NCI-H2227 (cell line): ENCODE measurements around the gene RIPK4.
"Not testable (repeated sequence)": the region's sequence is repeated elsewhere in the genome, so short reads cannot be mapped to it uniquely, and the experiment has no call there.

Source experiments
- DNase-seq: peaks from one replicate; lab custom pipeline; 2025; ENCODE audit not compliant: unreplicated experiment; lab: John Stamatoyannopoulos, UW

Gene RIPK4

GRCh38 chr21:41740604-41741252 lies 26.1 kb downstream of the RIPK4 start:
- DNase-seq: no peak

GRCh38 chr21:41739936-41740335 lies 26.9 kb downstream of the RIPK4 start:
- DNase-seq: no peak

- no peak for DNase-seq
Observed at GRCh38 chr21:41739011-41739410, 27.8 kb downstream of the RIPK4 start.

DNA sequence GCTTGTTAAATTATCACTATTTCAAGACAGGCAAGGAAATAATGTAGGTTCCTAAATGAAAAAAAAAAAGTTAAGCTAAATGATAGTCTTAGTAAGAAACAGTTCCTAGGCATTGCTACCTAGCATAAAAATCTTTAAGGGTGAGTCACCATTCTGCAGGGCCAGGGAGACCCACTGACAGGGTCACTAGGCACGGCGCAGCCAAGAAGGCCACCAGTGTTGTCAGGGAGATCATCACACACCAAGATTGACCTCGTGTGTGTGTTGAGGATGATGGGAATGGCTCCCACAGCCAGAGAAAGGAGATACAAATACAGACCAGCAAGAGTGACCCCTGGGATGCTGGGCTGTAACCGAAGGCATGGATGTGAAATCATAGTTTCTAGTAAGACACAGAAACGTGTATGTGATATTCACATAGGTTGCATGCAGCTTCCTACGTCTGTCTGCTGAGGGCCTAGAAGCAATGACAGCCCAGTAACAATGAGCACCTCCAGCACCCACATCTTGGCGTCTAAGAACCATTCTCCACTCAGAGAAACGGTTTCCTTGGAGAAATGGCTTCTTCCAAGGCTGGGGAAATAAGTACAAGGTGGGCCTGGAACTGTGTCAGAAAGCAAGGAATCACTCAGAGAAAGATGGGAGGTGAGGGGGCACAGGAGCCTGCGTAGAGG lies 29.1 kb downstream of the RIPK4 start:
- DNase-seq: no peak

GRCh38 chr21:41736423-41736822 lies 30.4 kb downstream of the RIPK4 start:
- DNase-seq: no peak

DNA sequence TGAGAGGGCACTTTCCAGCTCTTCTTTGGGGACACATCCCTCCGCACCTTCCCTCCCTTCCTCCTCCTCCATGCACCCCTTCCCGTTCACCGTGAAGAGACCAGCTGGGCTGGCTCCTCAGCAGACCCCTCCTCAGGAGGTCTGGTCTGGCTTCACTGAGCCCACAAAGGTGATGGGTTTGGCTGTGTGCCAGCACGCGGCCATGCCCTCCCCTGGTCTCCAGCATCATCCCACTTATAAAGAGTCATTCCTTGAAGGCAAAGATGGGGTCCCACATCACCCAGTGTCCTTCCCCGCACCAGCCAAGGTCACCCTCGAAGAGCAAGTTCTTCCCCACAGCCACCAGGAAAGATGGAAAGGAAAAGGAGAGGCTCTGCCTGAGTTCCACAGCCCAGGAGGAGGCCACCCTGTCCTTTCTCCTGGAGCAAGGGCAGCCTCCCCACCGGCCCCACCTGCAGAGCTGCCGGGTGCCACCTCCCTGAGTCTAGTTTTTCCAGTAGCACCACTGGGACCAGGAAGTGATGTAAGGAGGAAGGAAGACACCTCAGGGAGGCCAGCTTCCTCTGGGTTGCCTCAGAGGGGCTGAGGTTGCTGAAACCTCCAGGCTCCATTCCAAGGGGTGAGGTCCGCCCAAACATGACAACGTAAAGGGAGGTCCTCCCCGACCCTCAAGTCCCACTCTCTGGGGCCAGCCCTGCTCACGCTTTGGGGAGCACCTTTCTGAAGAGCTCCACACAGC lies 32.7 kb downstream of the RIPK4 start:
- DNase-seq: no peak

DNA sequence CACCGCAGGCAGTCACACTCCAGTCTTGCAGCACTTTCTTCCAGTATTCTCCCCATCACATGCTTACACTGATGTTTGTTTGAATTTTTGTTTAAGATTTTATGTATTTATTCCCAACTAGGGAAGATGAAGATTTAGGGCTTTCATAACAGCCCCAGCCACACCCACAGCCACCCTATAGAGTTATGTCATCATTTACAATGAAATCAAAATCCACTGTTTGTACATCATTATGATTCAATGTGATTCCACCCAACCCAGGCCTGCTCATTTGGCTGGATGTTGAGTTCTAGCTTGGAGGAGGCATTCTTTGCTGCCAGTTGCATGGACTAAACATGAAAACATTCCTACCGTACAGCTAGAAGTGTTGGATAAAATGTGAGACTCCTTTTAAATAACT lies 35.8 kb downstream of the RIPK4 start:
- no peak for DNase-seq

GRCh38 chr21:41730367-41730765 lies 36.5 kb downstream of the RIPK4 start:
- no peak for DNase-seq

DNA sequence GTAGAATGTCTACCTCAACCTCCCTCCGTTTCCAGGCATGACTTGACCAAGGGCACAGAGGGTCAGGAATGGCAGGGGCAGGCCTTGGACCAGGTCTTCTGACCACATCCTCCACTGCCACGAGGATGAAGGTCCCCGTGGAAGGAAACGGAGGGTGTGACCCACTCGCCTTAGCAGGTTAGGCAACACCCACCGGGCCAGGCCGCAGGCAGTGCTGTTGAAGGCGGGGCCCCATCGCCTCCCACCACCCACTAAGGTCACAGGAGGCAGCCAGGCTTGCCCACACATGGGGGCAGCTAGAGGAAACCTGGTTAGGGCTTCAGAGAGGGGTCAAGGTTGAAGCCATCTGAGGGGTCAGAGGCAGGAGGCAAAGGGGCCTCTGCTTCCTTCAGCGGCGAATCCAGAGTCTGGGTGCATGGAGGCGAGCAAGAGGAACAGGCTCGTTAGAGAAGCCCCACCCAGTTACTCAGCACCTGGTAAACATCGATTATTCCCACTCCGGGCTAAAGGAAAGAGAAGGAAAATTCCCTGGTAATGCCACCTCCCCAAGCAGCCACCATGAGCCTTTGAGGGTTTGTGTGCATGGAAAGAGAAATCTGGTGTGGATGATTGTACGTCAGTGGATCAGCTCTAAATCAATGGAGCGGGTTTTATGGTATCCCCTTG lies 37.0 kb downstream of the RIPK4 start:
- no peak for DNase-seq

DNA sequence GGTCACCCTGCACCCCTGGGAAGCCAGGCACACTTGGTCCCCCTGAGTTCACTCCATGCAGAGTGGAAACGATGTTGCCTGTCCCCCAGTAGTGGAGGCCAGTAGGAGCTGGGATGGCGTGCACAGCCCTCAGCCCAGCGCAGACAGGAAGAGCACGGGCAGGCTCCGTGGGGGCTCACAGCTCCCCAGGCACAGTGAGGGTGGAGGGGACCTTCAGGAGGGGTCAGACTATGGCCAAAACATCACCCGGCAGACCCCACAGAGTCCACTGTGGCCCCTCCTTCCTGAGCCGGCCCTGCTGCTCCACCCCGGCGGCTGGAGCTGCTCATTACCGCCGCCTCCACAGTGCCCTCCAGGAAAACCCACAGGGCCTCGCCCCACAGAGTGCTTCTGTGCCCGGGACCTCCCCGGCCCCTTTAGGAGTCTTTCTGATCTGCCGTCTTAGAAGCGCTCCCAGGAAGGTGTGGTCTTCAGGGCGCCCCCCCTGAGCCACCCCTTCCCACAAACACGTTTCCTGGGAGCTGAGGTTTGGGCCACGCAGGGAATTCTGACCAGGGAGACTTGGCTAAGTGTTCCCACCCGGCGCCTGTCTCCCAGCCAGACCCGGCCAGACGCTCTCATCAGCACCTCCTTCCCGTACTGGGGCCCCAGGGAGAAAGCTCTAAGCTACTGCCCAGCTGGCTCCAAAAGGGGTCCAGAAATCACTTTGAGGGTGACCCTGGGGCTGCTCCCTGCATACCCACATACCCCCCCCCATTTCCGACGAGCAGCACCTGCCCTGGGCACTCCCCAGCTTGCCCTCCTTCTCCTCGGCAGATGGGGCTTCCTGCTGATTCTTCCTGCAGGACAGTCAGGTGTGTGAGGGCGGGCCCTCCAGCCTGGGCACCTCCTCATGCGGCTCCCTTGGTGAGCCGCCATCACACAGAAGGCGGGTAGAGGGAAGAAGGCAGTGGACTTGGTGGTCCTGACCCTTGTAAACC lies 38.8 kb downstream of the RIPK4 start:
- DNase-seq: no peak

DNA sequence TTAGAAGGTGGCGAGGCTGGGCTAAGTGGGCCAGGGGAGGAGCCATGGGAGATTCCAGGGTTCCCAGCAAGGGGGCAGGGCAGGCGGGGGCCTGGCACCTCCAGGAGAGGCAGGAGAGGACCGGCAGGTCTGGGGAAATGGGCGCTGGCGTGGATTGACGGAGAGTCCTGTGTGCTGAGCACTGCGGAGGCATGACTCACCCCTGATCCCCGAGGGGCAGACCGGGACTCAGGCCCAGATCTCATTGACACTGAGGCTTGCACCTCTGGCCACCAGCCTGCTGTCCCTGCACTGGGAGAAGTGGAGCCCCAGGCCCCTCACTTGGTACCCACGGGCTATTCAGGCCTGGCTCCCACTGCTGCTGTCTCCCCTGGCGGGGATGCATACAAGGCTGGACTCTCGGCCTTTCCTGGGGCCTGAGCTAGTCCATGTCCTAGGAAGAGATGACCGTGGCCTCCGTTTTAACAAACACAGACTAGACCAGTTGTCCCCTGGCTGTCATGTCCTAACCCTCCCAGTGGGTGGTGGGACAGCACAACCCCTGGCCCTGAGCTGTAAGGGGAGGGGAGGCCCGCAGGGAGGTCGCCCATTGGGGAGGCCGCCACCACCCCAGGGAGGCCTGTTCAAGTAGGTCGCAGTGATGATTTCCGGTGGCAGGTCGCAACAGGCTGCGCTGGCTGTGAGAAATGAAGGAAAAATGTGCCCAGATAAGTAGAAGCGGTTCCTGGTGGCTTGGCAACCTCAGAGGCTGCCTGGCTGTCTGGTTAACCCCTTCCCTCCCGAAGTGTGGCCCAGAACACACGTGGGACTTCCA lies 39.7 kb downstream of the RIPK4 start:
- DNase-seq: no peak

DNA sequence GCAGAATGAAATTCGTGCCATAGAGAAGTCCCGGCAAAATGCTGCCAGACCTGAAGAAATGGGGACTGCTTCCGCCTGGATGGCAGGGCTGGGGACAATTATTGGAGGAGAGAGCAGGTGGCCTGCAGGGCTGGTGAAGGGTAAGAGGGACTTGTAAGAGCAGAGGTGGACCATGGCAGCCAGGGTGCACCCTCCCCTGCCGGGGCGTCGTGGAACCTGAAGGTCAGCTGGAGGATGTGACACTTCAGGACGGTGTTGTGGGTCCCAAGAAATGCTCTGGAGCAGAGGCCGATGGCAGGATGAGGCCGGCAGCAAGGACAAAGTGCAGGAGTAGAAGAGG lies 40.3 kb downstream of the RIPK4 start:
- no peak for DNase-seq

DNA sequence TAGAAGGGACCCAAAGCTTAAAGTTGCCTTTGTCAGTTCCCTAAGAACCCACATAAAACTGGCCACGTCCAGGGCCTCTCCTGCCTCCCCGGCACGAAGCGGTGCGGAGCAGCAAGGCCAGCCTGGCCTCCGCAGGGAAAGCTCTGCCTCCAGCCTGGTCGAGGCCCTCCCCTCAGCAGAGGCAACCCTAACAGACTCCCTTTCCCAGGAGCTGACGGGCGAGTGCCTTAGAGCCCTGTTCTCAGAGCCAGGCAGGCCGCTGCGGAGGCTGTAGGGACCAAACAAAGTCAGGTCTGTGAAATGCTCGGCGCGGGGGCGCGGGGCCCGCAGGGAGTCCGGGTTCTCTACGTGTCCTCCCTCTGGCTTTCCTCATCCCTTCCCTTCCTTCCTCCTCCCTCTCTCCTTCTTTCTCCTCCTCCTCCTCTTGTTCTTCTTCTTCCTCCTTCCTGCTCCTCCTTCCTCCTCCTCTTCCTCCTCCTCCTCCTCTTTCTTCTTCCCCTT lies 40.7 kb downstream of the RIPK4 start:
- DNase-seq: no peak

- no peak for DNase-seq
Observed at GRCh38 chr21:41725421-41726031, 41.3 kb downstream of the RIPK4 start.

DNA sequence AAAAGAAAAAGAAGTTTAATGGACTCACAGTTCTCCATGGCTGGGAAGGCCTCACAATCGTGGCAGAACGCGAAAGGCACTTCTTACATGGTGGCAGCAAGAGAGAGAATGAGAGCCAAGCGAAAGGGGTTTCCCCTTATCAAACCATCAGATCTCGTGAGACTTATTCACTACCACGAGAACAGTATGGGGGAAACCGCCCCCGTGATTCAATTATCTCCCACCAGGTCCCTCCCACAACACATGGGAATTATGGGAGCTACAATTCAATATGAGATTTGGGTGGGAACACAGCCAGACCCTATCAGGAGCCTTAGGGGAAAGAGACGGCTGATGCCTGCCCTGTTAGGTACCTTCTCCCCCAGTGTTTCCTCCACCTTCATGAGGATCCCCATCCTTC lies 43.0 kb downstream of the RIPK4 start:
- DNase-seq: not testable (repeated sequence)

DNA sequence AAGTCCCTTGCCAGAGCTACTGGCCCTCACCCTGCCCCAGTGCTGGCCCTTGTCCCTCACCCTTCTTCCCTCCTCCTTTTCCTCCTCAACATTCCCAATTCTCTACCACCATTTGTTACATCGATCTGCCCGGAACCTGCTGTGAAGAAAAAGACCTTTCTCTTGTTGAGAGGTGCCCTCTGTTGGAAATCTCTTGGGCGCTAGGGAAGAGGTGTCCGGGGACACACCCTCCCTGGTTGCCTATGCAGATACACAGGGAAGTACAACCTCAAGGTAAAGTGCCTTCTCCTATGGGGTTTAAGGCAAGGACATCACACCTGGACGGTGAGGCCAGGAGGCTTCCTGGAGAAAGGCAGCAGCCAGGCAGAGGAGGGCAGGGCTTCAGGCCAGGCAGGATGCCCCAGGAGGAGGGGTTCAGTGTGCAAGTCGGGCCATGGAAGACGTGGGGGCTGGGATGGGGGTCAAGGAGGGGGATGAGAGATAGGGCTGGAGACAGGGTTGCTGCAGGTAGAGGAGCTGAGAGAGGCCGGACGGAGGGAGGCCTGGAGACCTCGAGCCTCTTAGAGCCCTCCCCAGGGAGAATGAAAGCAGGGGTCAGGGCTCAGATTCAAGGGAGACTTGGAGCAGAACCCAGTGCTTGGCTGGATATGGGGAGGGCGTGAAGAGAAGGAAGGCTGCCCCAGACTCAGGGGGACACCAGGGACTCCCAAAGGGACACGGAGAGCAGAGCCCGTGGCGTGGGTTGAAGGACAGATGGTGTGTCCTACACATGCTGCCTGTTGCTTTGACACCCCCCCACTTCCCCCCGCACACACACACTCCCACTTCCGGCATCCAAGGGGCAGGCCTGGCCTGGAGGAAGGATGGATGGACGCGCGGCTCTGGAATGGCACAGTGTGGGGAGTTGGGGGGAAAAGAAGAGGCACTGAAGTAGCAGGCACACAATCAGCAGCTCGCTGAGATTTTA lies 44.5 kb downstream of the RIPK4 start:
- no peak for DNase-seq

GRCh38 chr21:41720250-41720649 lies 46.6 kb downstream of the RIPK4 start:
- no peak for DNase-seq

DNA sequence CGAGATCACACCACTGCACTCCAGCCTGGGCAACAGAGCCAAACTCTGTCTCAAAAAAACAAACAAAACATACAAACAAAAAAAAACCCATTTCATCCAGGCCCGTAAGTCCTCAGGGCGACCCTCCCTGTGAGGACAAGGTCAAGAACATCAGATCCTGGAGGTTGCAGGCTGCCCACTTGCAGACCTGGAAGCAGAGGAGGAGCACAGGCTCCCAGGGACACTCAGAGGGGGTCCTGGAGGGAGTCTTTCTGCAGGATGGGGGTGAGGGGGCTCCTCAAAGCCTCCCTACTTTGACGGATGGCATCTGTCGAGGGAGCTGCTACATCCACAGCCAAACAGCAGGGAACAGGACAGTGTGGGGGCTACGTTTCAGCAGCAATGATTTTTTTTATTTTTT lies 47.2 kb downstream of the RIPK4 start:
- no peak for DNase-seq
